GM10266 (cell line): ENCODE measurements around the gene ADAMTS15.

ENCODE experiments used
- DNase-seq: peaks from one replicate; pipeline ENCODE4 v3.0.0; 2012; ENCODE audit errors: extremely low spot score
- TF ChIP-seq, protein P1 (sequence below): IDR thresholded peaks from 2 replicates; pipeline ENCODE4 v1.5.1; 2012; ENCODE audit warnings: mild to moderate bottlenecking, low read depth; ENCODE audit not compliant: control insufficient read depth, insufficient read depth; ENCODE audit errors: missing control alignments

Gene ADAMTS15

DNA sequence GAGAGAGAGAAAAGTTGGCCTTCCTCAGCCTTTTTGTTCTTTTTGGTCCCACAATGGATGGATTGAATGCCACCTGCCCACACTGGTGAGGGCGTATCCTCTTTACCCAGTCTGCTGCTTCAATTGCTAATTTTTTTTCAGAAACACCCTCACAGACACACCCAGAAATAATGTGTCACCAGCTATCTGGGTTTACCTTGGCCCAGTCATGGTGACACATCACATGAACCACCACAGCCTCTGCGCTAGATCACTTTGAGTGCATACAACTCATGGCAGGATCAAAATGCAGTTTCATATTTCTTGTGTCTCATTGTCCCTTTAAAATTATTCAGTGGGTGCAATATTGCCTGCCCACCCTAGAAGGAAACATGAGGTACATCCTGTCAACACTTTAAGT, 63.3 kb downstream of the ADAMTS15 start:
- DNase-seq: no peak
- TF ChIP-seq, protein P1, sequence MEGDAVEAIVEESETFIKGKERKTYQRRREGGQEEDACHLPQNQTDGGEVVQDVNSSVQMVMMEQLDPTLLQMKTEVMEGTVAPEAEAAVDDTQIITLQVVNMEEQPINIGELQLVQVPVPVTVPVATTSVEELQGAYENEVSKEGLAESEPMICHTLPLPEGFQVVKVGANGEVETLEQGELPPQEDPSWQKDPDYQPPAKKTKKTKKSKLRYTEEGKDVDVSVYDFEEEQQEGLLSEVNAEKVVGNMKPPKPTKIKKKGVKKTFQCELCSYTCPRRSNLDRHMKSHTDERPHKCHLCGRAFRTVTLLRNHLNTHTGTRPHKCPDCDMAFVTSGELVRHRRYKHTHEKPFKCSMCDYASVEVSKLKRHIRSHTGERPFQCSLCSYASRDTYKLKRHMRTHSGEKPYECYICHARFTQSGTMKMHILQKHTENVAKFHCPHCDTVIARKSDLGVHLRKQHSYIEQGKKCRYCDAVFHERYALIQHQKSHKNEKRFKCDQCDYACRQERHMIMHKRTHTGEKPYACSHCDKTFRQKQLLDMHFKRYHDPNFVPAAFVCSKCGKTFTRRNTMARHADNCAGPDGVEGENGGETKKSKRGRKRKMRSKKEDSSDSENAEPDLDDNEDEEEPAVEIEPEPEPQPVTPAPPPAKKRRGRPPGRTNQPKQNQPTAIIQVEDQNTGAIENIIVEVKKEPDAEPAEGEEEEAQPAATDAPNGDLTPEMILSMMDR: no peak

- no peak for DNase-seq
- TF ChIP-seq, protein P1: no peak
Measured at GRCh38 chr11:130512662-130513061, 64.2 kb downstream of the ADAMTS15 start.

GRCh38 chr11:130513132-130513531, 64.7 kb downstream of the ADAMTS15 start:
- no peak for DNase-seq

GRCh38 chr11:130514316-130514715, 65.9 kb downstream of the ADAMTS15 start:
- no peak for DNase-seq
- TF ChIP-seq, protein P1: no peak

More at GRCh38 chr11:130513132-130513531, 64.7 kb downstream of the ADAMTS15 start:
- TF ChIP-seq, protein P1: no peak

- no peak for DNase-seq
- TF ChIP-seq, protein P1: no peak
Measured at GRCh38 chr11:130514851-130515250, 66.4 kb downstream of the ADAMTS15 start.

GRCh38 chr11:130515829-130516553, 67.5 kb downstream of the ADAMTS15 start:
- no peak for DNase-seq

More at GRCh38 chr11:130515829-130516553, 67.5 kb downstream of the ADAMTS15 start:
- TF ChIP-seq, protein P1: no peak
